ENCODE data around the gene SPOCK3. TPM values are rescaled to one million over a fixed set of nuclear protein-coding genes. Genes with fewer than 3 reads are reported as not detected.
"Not testable (repeated sequence)": the region's sequence is repeated elsewhere in the genome, so short reads cannot be mapped to it uniquely, and the experiment has no call there.

Gene SPOCK3
- total RNA-seq, 1 experiment from 2014 or later: not detected

GRCh38 chr4:166827167-166827566, 407.1 kb downstream of the SPOCK3 start:
- DNase-seq (ENCODE audit: low read depth): no peak

DNA sequence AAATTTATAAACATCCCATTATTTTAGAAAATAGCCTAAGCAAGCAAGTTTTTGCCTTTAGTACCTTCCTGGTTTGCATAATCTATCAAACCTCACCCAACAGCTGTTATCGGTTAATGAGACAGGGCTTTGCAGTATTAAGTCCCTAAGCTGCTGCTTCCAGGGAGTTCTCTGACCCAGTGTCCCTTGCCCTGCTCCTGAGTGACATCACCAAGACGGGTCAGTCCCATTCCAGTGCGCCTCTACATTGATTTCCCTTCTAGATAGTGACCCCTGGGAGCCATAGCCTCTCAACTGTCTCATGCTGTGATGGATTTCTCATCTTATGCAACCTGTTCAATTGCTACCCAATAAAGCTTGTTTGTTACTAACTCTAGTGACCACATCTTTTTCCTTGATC, 410.4 kb downstream of the SPOCK3 start:
- DNase-seq (ENCODE audit: low read depth): no peak

- DNase-seq (ENCODE audit: low read depth): no peak
Measured at GRCh38 chr4:166823126-166823525, 411.2 kb downstream of the SPOCK3 start.

DNA sequence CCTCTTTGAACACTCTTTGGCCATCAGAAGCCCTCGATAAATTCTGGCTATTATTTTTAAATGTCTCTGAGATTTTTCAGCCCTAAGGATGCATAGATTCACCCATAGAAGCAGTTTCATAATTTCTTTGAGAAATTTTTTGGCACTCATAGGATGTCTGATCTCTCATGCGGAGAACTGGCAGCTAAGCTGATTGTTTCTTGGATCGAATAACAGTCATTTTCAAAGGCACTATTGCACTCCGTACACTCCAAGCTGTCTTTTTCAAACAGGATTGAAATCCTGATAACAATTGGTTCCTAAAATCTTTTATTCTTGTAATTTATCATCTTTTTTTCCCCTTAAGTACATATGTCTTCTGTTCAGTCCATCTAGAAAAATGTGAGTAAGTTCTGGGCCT, 411.9 kb downstream of the SPOCK3 start:
- no peak for DNase-seq (ENCODE audit: low read depth)

- DNase-seq (ENCODE audit: low read depth): no peak
Measured at GRCh38 chr4:166816890-166817289, 417.4 kb downstream of the SPOCK3 start.

- no peak for DNase-seq (ENCODE audit: low read depth)
Measured at GRCh38 chr4:166808380-166808779, 425.9 kb downstream of the SPOCK3 start.

DNA sequence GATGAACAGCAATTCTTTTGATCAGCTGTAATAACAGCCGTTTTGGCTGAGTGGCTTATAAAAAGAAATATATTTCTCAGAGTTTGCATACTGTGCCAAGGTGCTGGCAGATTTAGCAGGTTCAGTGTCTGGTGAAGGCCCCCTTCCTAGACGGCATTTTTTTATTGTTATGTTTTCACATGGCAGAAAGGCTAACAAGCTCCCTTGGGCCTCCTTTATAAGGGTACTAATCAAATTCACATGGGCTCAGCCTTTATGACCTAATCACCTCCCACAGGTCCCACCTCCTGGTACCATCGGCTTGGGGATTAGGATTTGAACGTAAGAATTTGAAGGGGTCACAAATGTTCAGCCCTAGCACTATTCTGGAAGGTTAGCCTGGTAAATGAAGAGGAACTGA, 431.9 kb downstream of the SPOCK3 start:
- no peak for DNase-seq (ENCODE audit: low read depth)

DNA sequence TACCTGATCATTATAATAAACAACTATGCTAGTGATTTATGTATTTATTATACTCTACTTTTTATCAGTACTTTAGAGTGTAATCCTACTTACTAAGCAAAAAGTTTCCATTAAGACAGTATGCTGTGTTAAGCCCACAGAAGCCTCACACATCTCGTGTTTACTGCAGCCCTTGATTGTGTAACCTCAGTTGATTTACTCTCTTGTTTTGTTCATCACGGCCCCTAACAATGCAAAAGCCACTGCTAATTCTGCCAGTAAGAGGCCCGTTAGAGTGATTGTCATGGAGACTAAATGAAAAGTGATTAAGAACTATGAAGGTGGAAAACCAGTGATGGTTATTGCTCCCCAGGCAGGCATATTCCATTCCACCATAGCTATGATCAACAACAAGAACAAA, 436.2 kb downstream of the SPOCK3 start:
- no peak for DNase-seq (ENCODE audit: low read depth)

GRCh38 chr4:166777760-166778159, 456.5 kb downstream of the SPOCK3 start:
- DNase-seq (ENCODE audit: low read depth): no peak

DNA sequence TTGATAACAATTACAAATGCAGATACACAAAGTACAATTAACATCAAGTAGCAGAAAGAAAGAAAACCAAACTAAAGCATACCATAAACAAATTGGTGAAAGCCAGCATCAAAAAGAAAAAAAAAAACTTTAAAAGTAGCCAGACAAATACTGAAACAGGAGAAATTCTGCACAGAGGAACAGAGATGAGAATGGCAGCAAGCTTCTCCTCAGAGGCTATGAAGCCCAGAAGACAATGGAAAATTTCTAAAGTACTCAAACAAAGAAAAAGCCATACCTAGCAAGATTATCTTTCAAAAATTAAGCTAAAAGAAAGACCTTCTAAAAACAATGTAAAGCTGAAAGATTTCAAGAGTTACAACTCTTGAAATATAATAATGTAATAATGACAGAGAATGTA, 471.3 kb downstream of the SPOCK3 start:
- no peak for DNase-seq (ENCODE audit: low read depth)

DNA sequence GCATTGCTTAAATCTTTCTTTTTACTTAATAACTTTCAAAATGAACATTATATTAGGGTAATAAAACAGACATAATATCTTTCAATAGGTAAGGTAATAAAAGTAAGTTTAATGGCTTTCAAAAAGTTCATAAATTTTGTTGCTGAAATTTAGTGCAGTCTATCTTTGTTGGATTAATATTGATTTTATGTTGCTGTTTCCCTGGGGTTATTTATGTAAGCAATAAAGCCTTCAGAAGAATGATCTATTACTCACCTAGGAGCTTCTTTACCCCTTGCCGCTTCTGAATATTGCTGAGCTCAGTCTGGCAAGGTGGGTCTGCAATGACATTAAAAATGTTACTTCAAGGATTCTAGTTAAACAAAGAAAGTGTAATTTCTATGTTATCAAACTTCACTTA, 492.6 kb downstream of the SPOCK3 start:
- DNase-seq (ENCODE audit: low read depth): no peak

- not testable (repeated sequence) for DNase-seq (ENCODE audit: low read depth)
Measured at GRCh38 chr4:166739215-166739614, 495.1 kb downstream of the SPOCK3 start.

DNA sequence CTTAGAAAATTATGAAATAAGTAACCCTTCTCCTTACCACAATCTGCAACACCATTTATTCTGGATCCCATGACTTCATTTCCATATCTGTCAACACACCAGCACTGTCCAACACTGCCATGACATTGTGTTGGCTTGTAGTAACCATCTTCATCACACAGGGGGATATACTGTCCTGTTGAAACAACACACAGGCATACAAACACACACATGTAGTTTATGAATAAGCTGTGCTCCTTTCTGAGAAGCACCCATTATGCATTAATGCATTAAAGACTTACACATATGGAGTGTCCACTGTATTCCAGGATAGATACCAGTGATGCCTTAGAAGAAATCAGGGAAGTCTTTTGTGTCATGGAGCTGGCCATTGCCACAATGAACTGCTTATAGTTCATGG, 496.9 kb downstream of the SPOCK3 start:
- no peak for DNase-seq (ENCODE audit: low read depth)

DNA sequence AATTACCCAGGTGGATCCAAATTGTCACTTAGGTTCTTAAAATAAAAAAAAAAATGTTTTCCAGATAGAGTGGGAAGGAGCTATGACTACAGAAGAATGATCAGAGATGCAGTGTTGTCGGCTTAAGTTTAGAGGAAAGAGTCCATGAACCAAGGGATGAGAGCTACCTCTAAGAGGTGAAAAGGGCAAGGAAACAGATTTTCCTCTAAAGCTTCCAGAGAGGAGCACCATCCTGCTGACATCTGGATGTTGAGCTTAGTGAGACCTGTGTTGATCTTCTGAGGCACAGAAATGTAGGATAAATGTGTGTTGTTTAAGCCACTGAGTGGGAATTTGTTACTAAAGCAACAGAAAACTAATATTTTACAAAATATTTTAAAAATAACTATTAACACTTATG, 498.7 kb downstream of the SPOCK3 start:
- no peak for DNase-seq (ENCODE audit: low read depth)

DNA sequence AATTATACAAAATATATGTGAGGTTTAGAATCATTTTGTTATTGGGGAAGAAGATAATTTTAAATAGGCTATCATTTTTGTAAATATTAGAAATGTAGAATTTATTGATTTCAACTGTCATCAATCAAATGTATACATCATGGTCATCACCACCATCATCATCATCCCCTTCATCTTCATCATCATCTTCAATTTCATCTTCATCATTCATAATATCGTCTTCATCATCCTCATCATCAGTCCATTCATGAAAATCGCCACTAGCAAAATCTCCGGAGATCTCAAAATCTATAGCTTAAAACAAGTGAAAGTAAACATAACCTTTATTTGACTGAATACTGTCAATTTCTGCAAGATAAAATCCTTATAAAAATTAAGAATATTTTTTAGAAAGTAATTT, 499.5 kb downstream of the SPOCK3 start:
- no peak for DNase-seq (ENCODE audit: low read depth)

GRCh38 chr4:166733686-166734085, 500.6 kb downstream of the SPOCK3 start:
- no peak for DNase-seq (ENCODE audit: low read depth)

GRCh38 chr4:166726832-166727231, 507.5 kb downstream of the SPOCK3 start:
- no peak for DNase-seq (ENCODE audit: low read depth)

DNA sequence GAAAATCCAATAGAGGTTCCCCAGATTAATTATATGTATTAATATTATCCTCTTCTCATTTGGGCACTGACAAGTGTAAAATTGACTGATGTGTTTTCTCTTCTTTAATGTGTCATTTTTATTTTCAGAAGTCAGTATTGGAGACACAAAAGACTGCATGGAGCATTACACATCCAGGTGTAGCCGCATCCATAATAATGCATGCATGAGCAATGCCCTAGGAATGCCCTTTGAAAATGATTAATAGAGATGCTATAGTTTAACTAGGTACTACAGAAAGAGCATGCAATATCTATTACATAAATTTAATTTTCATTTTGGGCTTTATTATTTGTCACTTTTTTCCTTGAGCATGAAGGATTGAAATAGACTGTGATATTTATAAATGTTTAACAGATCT, 509.9 kb downstream of the SPOCK3 start:
- DNase-seq (ENCODE audit: low read depth): no peak

- DNase-seq (ENCODE audit: low read depth): no peak
Measured at GRCh38 chr4:166723532-166724140, 510.7 kb downstream of the SPOCK3 start.

GRCh38 chr4:166715748-166716713, 518.3 kb downstream of the SPOCK3 start:
- not testable (repeated sequence) for DNase-seq (ENCODE audit: low read depth)

- DNase-seq (ENCODE audit: low read depth): no peak
Measured at GRCh38 chr4:166700592-166700991, 533.7 kb downstream of the SPOCK3 start.

DNA sequence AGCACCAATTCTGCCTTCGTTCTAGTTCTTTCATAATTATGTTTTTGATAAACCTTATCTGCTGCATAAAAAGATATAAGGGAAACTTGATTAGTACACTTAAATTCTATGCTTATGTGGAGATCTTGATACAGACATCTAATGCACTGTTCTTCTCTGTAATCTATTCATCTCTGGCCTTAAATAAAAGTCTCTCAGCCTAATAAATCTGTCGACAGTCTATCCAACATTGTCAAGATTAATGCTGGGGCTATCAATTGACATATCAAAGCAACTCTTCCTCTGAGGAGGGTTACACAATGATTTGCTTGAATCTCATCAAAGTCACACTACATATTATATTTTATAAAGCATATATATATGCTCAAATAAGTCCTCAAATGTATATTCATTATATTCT, 545.5 kb downstream of the SPOCK3 start:
- no peak for DNase-seq (ENCODE audit: low read depth)

GRCh38 chr4:166687828-166688227, 546.5 kb downstream of the SPOCK3 start:
- DNase-seq (ENCODE audit: low read depth): no peak
